Activated naive CD8-positive, alpha-beta T cell treated with anti-CD3 and anti-CD28 coated beads, Interleukin-2, amount 50 U/mL, for 24 hours (primary cell): ENCODE measurements around the gene NT5DC1.

Experiments used
- ATAC-seq: fragments of 150-1000 bp; cut with Tn5 transposase; one replicate; pipeline ENCODE4 v1.10.0; 2021
- DNase-seq: peaks from one replicate; pipeline ENCODE4 v3.0.0; 2021
- H3K27ac Mint-ChIP-seq: one replicate; pipeline ENCODE4 v1.8.0; 2021; ENCODE audit warnings: mild to moderate bottlenecking, mixed read lengths
- H3K27me3 Mint-ChIP-seq: one replicate; pipeline ENCODE4 v1.8.0; 2021; ENCODE audit warnings: mixed read lengths
- H3K36me3 Mint-ChIP-seq: one replicate; pipeline ENCODE4 v1.8.0; 2021; ENCODE audit warnings: low read depth, mixed read lengths
- H3K4me1 Mint-ChIP-seq: one replicate; pipeline ENCODE4 v1.8.0; 2021; ENCODE audit warnings: mixed read lengths
- H3K4me3 Mint-ChIP-seq: one replicate; pipeline ENCODE4 v1.8.0; 2021; ENCODE audit warnings: mild to moderate bottlenecking, moderate library complexity, mixed read lengths
- H3K9me3 Mint-ChIP-seq: one replicate; pipeline ENCODE4 v1.8.0; 2021; ENCODE audit warnings: mixed read lengths

Gene NT5DC1

DNA sequence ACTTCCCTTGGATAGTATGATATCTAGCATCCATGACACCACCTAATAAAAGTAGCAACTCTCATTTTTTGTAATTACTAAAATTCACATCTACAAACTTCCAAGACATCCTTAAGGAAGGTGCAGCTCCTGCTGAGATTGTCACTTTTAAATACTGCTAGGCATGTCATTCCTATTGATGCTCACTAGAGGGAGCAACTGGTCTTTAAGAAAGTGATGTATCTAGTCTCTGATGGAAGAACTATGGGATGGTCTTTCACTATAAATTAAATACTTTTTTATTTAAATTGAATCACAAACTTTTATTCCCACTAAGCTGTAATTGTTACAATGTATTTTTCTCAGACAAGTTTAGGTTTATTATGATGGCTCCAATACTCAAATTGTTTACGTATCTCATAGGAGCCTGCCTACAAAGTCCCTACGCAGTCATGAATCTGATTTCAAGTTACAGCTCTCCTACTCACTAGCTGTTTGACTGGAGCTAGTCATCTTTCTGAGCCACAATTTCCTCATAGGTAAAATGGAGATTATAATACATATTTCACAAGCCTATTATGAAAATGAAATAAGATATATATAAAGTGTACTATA lies 187.1 kb downstream of the NT5DC1 start:
- H3K36me3 Mint-ChIP-seq, result no peaks in the 10 kb centered on the region
- no peak overlapping the region for H3K4me3 Mint-ChIP-seq
- DNase-seq (no peak), ATAC-seq (peak; percentile 54)
- H3K9me3 Mint-ChIP-seq, result no peaks in the 10 kb centered on the region
- no peak overlapping the region for H3K27ac Mint-ChIP-seq
- H3K27me3 Mint-ChIP-seq, result no peaks in the 10 kb centered on the region
- no peaks in the 10 kb centered on the region for H3K4me1 Mint-ChIP-seq

DNA sequence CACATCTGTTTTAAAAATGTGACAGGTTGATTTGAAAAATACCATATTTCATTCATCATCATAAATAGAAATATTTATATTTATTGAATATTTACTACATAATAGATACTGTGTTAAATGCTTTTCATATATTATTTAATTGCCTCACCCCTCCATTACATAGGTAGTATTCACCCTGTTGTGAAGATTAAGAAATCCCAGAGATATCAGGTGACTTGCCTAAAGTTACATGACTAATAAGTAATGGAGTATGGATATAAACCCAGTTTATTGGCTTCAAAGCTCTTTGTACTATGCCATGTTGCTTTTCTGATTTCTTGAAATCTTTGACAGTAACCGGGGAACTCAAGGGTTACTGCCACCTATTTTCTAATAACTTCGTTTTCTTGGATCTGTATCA lies 189.2 kb downstream of the NT5DC1 start:
- no peak for ATAC-seq
- DNase-seq, result no peak
- H3K27ac Mint-ChIP-seq, result no peak overlapping the region
- no peak overlapping the region for H3K4me3 Mint-ChIP-seq
- H3K4me1 Mint-ChIP-seq, result no peaks in the 10 kb centered on the region
- no peaks in the 10 kb centered on the region for H3K27me3 Mint-ChIP-seq
- no peaks in the 10 kb centered on the region for H3K9me3 Mint-ChIP-seq
- H3K36me3 Mint-ChIP-seq, result no peaks in the 10 kb centered on the region

DNA sequence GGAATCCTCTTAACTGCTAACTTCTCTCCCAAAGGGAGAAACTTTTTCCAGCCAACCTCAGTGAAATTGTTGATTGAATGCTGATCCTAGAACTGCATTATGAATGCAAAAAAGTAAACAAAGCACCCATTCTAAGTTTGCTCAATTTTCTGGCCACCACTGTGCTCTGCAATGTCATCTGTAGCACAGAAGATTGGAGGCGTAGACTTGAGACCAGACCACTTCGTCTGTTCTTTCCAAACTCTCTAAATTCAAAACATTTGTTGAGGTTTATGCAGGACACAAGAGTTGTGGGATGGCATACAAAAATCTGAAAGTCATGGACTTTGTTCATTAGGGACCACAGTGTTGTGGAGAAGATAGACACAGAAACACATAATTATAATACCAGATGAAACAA lies 190.1 kb downstream of the NT5DC1 start:
- no peak for ATAC-seq
- H3K4me1 Mint-ChIP-seq, result no peaks in the 10 kb centered on the region
- DNase-seq, result no peak
- no peak overlapping the region for H3K27ac Mint-ChIP-seq
- no peaks in the 10 kb centered on the region for H3K9me3 Mint-ChIP-seq
- H3K4me3 Mint-ChIP-seq, result no peak overlapping the region
- no peaks in the 10 kb centered on the region for H3K27me3 Mint-ChIP-seq
- H3K36me3 Mint-ChIP-seq, result no peaks in the 10 kb centered on the region

GRCh38 chr6:116291701-116292396 lies 191.2 kb downstream of the NT5DC1 start:
- H3K4me3 Mint-ChIP-seq, result no peak overlapping the region
- no peaks in the 10 kb centered on the region for H3K27me3 Mint-ChIP-seq
- H3K27ac Mint-ChIP-seq, result no peak overlapping the region
- no peak for ATAC-seq
- no peak for DNase-seq
- peaks cover 1% of the 10 kb centered on the region for H3K36me3 Mint-ChIP-seq
- no peaks in the 10 kb centered on the region for H3K4me1 Mint-ChIP-seq
- H3K9me3 Mint-ChIP-seq, result no peaks in the 10 kb centered on the region

DNA sequence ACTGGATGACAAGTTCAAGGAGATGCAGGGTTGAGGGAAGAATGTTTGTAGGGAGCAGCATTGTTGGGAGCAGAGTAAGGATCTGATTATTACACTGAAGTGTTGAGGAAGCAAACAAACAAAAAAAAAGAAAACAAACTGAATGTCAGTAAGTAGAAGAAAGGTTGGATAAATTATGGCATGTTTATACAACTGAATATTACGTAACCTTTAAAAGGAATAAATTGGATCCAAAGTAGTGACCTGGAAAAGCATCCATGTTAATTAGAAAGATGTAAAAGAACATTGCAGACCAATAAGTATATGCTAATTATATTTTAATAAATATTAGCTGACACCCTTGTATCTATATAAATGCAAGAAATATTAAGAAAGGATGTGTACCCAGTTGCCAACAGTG lies 191.9 kb downstream of the NT5DC1 start:
- no peak for ATAC-seq
- Mint-ChIP-seq H3K9me3 (no peaks in the 10 kb centered on the region), H3K36me3 (peaks cover 3% of the 10 kb centered on the region), H3K4me3 (no peak overlapping the region), H3K27ac (no peak overlapping the region), H3K27me3 (no peaks in the 10 kb centered on the region), H3K4me1 (no peaks in the 10 kb centered on the region)
- no peak for DNase-seq

GRCh38 chr6:116298273-116298672 lies 197.6 kb downstream of the NT5DC1 start:
- H3K9me3 Mint-ChIP-seq, result peaks cover 7% of the 10 kb centered on the region
- H3K36me3 Mint-ChIP-seq, result peaks cover 3% of the 10 kb centered on the region
- no peaks in the 10 kb centered on the region for H3K27me3 Mint-ChIP-seq
- no peak overlapping the region for H3K4me3 Mint-ChIP-seq
- H3K4me1 Mint-ChIP-seq, result no peaks in the 10 kb centered on the region
- no peak overlapping the region for H3K27ac Mint-ChIP-seq
- no peak for DNase-seq
- ATAC-seq, result no peak

- H3K9me3 Mint-ChIP-seq, result peaks cover 7% of the 10 kb centered on the region
- no peak overlapping the region for H3K27ac Mint-ChIP-seq
- H3K4me3 Mint-ChIP-seq, result no peak overlapping the region
- H3K27me3 Mint-ChIP-seq, result no peaks in the 10 kb centered on the region
- no peak for ATAC-seq
- DNase-seq, result no peak
- H3K4me1 Mint-ChIP-seq, result no peaks in the 10 kb centered on the region
- peaks cover 3% of the 10 kb centered on the region for H3K36me3 Mint-ChIP-seq
Measured at GRCh38 chr6:116298973-116299372, 198.3 kb downstream of the NT5DC1 start.
